Adrenal gland (tissue), 5 donors: ENCODE data around the gene THSD7A.

Experiments
- CTCF ChIP-seq, 6 experiments: fragments of 450-650 bp in 4 of 6; fragments of 200-600 bp in 2 of 6; sonication (generic) in 1 of 6; IDR thresholded peaks; 1 replicate in 5 of 6; 2 replicates in 1 of 6; pipeline versions ENCODE4 v1.5.1 to v1.8.0; 2016 to 2021; ENCODE audit warnings: antibody characterized with exemption in 6 of 6, mild to moderate bottlenecking in 2 of 6, moderate library complexity in 1 of 6
- POLR2A ChIP-seq, 2 donors: fragments of 450-650 bp; IDR thresholded peaks; one replicate each; pipeline ENCODE4 v1.6.1; 2017; ENCODE audit warnings: antibody characterized with exemption in 2 of 2, mild to moderate bottlenecking in 2 of 2, moderate library complexity in 1 of 2
- donor health status: DM: no; HTN: no; CAD: no.

DNA sequence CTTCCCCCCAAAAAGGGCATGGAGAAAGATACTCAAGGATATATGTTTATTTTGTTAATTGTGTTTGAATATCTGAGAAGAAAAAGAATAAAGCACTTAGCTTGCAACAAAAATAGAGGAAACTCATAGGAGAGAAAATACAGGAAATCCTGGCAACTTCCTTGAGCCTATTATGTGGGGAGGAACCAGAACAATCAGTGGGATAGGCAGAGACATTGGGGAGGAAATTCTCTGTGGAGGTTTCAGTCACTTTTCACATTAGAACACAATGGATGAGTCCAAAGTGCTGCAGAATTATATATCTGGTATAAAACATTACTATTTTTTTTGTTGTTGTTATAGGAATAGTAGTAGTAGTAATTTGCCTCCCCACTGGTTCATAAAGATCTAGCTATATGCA, 240.1 kb downstream of the THSD7A start:
- TF ChIP-seq CTCF (IDR thresholded peaks at IDR 0.05): no peak
- TF ChIP-seq POLR2A (IDR thresholded peaks at IDR 0.05): no peak
